ENCODE data around the gene CDC25C. TPM values are rescaled to one million over a fixed set of nuclear protein-coding genes. Genes with fewer than 3 reads are reported as not detected.

CDC25C gene
- total and polyA plus RNA-seq, 9 of the 15 experiments (the other 6 are each of a cell fraction or from before 2014, with no cell fraction given): 19.1 to 63.7 (median 31.9) TPM

DNA sequence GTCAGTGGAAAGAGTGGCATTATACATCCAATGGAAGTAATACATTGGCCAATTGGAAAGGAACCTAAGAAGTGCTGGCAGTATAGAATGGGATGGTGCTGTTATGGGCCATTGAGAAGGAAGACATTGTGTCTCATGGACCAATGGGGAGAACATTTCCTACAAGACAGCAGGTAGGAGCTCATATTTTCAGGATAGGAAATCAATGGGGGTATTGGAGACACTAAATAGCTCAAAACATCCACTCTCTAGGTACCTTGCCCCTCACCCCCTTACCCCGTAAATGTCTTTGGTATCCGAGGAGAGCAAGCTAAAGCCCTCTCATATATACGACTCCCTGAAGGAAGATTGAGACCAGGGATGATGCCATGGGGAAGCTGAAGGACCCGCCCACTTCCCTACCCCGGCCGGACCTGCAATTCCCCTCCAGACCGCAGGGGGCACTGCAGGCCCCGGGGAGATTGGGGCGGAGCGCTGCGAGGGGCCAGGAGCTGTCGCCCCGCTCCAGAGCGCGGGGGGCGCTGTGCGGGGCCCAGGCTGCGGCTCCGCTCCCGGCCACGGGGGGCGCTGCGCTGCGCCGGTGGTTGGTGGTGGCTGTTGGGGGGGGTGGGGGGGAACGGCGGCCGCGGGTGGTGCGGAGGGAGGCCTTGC lies 20.6 kb upstream of the CDC25C start, which contains the start of gene KDM3B (continued):
- TF ChIP-seq, protein P1, sequence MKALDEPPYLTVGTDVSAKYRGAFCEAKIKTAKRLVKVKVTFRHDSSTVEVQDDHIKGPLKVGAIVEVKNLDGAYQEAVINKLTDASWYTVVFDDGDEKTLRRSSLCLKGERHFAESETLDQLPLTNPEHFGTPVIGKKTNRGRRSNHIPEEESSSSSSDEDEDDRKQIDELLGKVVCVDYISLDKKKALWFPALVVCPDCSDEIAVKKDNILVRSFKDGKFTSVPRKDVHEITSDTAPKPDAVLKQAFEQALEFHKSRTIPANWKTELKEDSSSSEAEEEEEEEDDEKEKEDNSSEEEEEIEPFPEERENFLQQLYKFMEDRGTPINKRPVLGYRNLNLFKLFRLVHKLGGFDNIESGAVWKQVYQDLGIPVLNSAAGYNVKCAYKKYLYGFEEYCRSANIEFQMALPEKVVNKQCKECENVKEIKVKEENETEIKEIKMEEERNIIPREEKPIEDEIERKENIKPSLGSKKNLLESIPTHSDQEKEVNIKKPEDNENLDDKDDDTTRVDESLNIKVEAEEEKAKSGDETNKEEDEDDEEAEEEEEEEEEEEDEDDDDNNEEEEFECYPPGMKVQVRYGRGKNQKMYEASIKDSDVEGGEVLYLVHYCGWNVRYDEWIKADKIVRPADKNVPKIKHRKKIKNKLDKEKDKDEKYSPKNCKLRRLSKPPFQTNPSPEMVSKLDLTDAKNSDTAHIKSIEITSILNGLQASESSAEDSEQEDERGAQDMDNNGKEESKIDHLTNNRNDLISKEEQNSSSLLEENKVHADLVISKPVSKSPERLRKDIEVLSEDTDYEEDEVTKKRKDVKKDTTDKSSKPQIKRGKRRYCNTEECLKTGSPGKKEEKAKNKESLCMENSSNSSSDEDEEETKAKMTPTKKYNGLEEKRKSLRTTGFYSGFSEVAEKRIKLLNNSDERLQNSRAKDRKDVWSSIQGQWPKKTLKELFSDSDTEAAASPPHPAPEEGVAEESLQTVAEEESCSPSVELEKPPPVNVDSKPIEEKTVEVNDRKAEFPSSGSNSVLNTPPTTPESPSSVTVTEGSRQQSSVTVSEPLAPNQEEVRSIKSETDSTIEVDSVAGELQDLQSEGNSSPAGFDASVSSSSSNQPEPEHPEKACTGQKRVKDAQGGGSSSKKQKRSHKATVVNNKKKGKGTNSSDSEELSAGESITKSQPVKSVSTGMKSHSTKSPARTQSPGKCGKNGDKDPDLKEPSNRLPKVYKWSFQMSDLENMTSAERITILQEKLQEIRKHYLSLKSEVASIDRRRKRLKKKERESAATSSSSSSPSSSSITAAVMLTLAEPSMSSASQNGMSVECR (CRISPR knock-in tag; IDR thresholded peaks at IDR 0.05): no peak; the same call in 1 of the 2 replicates
- TF ChIP-seq GABPB1 (CRISPR knock-in tag; IDR thresholded peaks at IDR 0.05) (peak; percentile 68; the same call in 1 of the 2 replicates), MTA2 (IDR thresholded peaks at IDR 0.05; ENCODE audit: low read depth) (no peak), BMI1 (IDR thresholded peaks at IDR 0.05; ENCODE audit: low read length) (no peak), FOXA3 (CRISPR knock-in tag; conservative IDR thresholded peaks at IDR 0.05 in 1 of 2, IDR thresholded peaks at IDR 0.05 in 1 of 2) (no peak), SRSF7 (optimal IDR thresholded peaks at IDR 0.05; ENCODE audit: low read depth, low read length) (no peak), FOXA1 (IDR thresholded peaks at IDR 0.05; ENCODE audit: borderline replicate concordance) (no peak), NFE2 (IDR thresholded peaks at IDR 0.05; ENCODE audit: low read depth) (0 out of 2 replicates have a peak, but pooled peaks have one; percentile 13), RBM14 (IDR thresholded peaks at IDR 0.05; ENCODE audit: borderline replicate concordance, insufficient read depth, low read depth, low read length) (0 out of 2 replicates have a peak, but pooled peaks have one; percentile 85), ZC3H11A (IDR thresholded peaks at IDR 0.05; ENCODE audit: low read depth, low read length) (0 out of 2 replicates have a peak, but pooled peaks have one; percentile 62), TRIM28 (IDR thresholded peaks at IDR 0.05) (peak; percentile 19; the same call in 1 of the 2 replicates), U2AF1 (optimal IDR thresholded peaks at IDR 0.05; ENCODE audit: low read depth, low read length) (peak; percentile 82)
- TF ChIP-seq, protein P2, sequence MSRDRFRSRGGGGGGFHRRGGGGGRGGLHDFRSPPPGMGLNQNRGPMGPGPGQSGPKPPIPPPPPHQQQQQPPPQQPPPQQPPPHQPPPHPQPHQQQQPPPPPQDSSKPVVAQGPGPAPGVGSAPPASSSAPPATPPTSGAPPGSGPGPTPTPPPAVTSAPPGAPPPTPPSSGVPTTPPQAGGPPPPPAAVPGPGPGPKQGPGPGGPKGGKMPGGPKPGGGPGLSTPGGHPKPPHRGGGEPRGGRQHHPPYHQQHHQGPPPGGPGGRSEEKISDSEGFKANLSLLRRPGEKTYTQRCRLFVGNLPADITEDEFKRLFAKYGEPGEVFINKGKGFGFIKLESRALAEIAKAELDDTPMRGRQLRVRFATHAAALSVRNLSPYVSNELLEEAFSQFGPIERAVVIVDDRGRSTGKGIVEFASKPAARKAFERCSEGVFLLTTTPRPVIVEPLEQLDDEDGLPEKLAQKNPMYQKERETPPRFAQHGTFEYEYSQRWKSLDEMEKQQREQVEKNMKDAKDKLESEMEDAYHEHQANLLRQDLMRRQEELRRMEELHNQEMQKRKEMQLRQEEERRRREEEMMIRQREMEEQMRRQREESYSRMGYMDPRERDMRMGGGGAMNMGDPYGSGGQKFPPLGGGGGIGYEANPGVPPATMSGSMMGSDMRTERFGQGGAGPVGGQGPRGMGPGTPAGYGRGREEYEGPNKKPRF (IDR thresholded peaks at IDR 0.05; ENCODE audit: low read depth, low read length): no peak
- TF ChIP-seq, protein P3, sequence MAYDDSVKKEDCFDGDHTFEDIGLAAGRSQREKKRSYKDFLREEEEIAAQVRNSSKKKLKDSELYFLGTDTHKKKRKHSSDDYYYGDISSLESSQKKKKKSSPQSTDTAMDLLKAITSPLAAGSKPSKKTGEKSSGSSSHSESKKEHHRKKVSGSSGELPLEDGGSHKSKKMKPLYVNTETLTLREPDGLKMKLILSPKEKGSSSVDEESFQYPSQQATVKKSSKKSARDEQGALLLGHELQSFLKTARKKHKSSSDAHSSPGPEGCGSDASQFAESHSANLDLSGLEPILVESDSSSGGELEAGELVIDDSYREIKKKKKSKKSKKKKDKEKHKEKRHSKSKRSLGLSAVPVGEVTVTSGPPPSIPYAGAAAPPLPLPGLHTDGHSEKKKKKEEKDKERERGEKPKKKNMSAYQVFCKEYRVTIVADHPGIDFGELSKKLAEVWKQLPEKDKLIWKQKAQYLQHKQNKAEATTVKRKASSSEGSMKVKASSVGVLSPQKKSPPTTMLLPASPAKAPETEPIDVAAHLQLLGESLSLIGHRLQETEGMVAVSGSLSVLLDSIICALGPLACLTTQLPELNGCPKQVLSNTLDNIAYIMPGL (CRISPR knock-in tag; IDR thresholded peaks at IDR 0.05): peak; percentile 24; the same call in 1 of the 2 replicates
- TF ChIP-seq, protein P4, sequence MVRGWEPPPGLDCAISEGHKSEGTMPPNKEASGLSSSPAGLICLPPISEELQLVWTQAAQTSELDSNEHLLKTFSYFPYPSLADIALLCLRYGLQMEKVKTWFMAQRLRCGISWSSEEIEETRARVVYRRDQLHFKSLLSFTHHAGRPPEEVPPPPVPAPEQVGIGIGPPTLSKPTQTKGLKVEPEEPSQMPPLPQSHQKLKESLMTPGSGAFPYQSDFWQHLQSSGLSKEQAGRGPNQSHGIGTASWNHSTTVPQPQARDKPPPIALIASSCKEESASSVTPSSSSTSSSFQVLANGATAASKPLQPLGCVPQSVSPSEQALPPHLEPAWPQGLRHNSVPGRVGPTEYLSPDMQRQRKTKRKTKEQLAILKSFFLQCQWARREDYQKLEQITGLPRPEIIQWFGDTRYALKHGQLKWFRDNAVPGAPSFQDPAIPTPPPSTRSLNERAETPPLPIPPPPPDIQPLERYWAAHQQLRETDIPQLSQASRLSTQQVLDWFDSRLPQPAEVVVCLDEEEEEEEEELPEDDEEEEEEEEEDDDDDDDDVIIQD (CRISPR knock-in tag; IDR thresholded peaks at IDR 0.05): no peak; the same call in 1 of the 2 replicates
- TF ChIP-seq, protein P5, sequence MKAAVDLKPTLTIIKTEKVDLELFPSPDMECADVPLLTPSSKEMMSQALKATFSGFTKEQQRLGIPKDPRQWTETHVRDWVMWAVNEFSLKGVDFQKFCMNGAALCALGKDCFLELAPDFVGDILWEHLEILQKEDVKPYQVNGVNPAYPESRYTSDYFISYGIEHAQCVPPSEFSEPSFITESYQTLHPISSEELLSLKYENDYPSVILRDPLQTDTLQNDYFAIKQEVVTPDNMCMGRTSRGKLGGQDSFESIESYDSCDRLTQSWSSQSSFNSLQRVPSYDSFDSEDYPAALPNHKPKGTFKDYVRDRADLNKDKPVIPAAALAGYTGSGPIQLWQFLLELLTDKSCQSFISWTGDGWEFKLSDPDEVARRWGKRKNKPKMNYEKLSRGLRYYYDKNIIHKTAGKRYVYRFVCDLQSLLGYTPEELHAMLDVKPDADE (conservative IDR thresholded peaks at IDR 0.05; ENCODE audit: control insufficient read depth, low read depth, low read length): peak; percentile 77

Data from K562 (cell line).